Ishikawa (cell line): ENCODE measurements around the gene COG5.

ENCODE experiments used
- CEBPB ChIP-seq: IDR thresholded peaks from 2 replicates; pipeline ENCODE4 v1.6.1; 2012
- CREB1 ChIP-seq: IDR thresholded peaks from 2 replicates; pipeline ENCODE4 v1.6.1; 2012; ENCODE audit warnings: low read depth
- EGR1 ChIP-seq: IDR thresholded peaks from 2 replicates; pipeline ENCODE4 v1.6.1; 2012
- EP300 ChIP-seq: IDR thresholded peaks from 2 replicates; pipeline ENCODE4 v1.6.1; 2012; ENCODE audit warnings: borderline replicate concordance
- FOXM1 ChIP-seq: IDR thresholded peaks from 2 replicates; pipeline ENCODE4 v1.6.1; 2012; ENCODE audit warnings: low read depth, borderline replicate concordance
- NFIC ChIP-seq: IDR thresholded peaks from 2 replicates; pipeline ENCODE4 v1.6.1; 2012
- RAD21 ChIP-seq: IDR thresholded peaks from 2 replicates; pipeline ENCODE4 v1.6.1; 2012; ENCODE audit warnings: low read depth
- TAF1 ChIP-seq: IDR thresholded peaks from 2 replicates; pipeline ENCODE4 v1.6.1; 2012; ENCODE audit warnings: low read depth, mild to moderate bottlenecking
- TCF12 ChIP-seq: IDR thresholded peaks from 2 replicates; pipeline ENCODE4 v1.6.1; 2012; ENCODE audit warnings: low read depth
- TEAD4 ChIP-seq: IDR thresholded peaks from 2 replicates; pipeline ENCODE4 v1.6.1; 2012
- USF1 ChIP-seq: IDR thresholded peaks from 2 replicates; pipeline ENCODE4 v1.6.1; 2012
- YY1 ChIP-seq: IDR thresholded peaks from 2 replicates; pipeline ENCODE4 v1.6.1; 2012; ENCODE audit warnings: low read depth
- ZBTB7A ChIP-seq: IDR thresholded peaks from 2 replicates; pipeline ENCODE4 v1.6.1; 2012; ENCODE audit warnings: low read depth
- TF ChIP-seq, protein P1 (sequence below): IDR thresholded peaks from 2 replicates; pipeline ENCODE4 v1.6.1; 2012; ENCODE audit warnings: low read depth, mild to moderate bottlenecking
- TF ChIP-seq, protein P2 (sequence below): IDR thresholded peaks from 2 replicates; pipeline ENCODE4 v1.6.1; 2012

The COG5 gene

GRCh38 chr7:107559864-107560263 lies 3.9 kb downstream of the COG5 start:
- TF ChIP-seq FOXM1 (no peak), TCF12 (no peak), NFIC (no peak), CREB1 (no peak), ZBTB7A (no peak), EGR1 (no peak), YY1 (no peak), EP300 (no peak), RAD21 (no peak), CEBPB (no peak), TAF1 (no peak)
- TF ChIP-seq, protein P1, sequence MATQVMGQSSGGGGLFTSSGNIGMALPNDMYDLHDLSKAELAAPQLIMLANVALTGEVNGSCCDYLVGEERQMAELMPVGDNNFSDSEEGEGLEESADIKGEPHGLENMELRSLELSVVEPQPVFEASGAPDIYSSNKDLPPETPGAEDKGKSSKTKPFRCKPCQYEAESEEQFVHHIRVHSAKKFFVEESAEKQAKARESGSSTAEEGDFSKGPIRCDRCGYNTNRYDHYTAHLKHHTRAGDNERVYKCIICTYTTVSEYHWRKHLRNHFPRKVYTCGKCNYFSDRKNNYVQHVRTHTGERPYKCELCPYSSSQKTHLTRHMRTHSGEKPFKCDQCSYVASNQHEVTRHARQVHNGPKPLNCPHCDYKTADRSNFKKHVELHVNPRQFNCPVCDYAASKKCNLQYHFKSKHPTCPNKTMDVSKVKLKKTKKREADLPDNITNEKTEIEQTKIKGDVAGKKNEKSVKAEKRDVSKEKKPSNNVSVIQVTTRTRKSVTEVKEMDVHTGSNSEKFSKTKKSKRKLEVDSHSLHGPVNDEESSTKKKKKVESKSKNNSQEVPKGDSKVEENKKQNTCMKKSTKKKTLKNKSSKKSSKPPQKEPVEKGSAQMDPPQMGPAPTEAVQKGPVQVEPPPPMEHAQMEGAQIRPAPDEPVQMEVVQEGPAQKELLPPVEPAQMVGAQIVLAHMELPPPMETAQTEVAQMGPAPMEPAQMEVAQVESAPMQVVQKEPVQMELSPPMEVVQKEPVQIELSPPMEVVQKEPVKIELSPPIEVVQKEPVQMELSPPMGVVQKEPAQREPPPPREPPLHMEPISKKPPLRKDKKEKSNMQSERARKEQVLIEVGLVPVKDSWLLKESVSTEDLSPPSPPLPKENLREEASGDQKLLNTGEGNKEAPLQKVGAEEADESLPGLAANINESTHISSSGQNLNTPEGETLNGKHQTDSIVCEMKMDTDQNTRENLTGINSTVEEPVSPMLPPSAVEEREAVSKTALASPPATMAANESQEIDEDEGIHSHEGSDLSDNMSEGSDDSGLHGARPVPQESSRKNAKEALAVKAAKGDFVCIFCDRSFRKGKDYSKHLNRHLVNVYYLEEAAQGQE, result no peak
- TF ChIP-seq, protein P2, sequence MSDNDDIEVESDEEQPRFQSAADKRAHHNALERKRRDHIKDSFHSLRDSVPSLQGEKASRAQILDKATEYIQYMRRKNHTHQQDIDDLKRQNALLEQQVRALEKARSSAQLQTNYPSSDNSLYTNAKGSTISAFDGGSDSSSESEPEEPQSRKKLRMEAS, result no peak

- no peak for TF ChIP-seq YY1
- TF ChIP-seq, protein P2, result no peak
- TF ChIP-seq CEBPB, result no peak
- TF ChIP-seq RAD21, result no peak
- no peak for TF ChIP-seq TCF12
- no peak for TF ChIP-seq FOXM1
- TF ChIP-seq EGR1, result no peak
- no peak for TF ChIP-seq CREB1
- TF ChIP-seq NFIC, result no peak
- no peak for TF ChIP-seq USF1
- no peak for TF ChIP-seq ZBTB7A
- TF ChIP-seq TAF1, result no peak
- no peak for TF ChIP-seq TEAD4
These were observed 7.8 kb downstream of the COG5 start for GRCh38 chr7:107555893-107556292.

DNA sequence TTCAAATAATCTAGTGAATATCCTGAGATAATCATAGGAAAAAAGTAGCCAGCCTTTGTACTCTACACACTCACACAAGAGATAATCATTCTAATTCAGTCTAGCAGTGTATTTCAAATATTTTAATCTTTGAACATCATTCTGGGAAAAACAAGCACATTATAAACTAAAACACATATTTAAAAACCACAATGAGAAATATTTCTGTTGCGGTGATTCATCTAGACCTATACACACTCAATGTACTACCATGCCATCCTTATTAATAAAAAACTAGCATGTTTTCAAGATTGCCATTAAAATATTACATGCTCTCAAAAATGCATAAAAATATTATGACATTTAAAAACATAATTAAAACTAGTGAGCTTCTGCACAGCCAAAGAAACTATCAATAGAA lies 11.8 kb downstream of the COG5 start:
- TF ChIP-seq USF1 (no peak), CEBPB (no peak), TCF12 (no peak), EP300 (no peak), TAF1 (no peak), YY1 (no peak), NFIC (no peak), TEAD4 (no peak), FOXM1 (no peak), ZBTB7A (no peak), EGR1 (no peak), RAD21 (no peak), CREB1 (no peak)
- TF ChIP-seq, protein P2, result no peak
- TF ChIP-seq, protein P1, result no peak

- no peak for TF ChIP-seq NFIC
- TF ChIP-seq CEBPB, result no peak
- no peak for TF ChIP-seq RAD21
- no peak for TF ChIP-seq USF1
- no peak for TF ChIP-seq CREB1
- no peak for TF ChIP-seq ZBTB7A
- no peak for TF ChIP-seq FOXM1
- no peak for TF ChIP-seq EP300
- TF ChIP-seq TAF1, result no peak
- TF ChIP-seq TCF12, result no peak
- TF ChIP-seq, protein P2, result no peak
- TF ChIP-seq, protein P1, result no peak
- no peak for TF ChIP-seq TEAD4
- TF ChIP-seq EGR1, result no peak
- TF ChIP-seq YY1, result no peak
These were observed 18.7 kb downstream of the COG5 start for GRCh38 chr7:107544848-107545591.
